Measurements from ENCODE around the gene MYOM3. TPM values are rescaled to one million over a fixed set of nuclear protein-coding genes. Genes with fewer than 3 reads are reported as not detected.

The MYOM3 gene
- total and polyA plus RNA-seq, 2 of the 13 experiments (the other 11 are each of a cell fraction or from before 2014, with no cell fraction given) = 5.8 to 15.3 TPM

- TF ChIP-seq ZNF687 (CRISPR knock-in tag; IDR thresholded peaks at IDR 0.05) = peak; percentile 53; the same call in 1 of the 2 replicates
- no peak for TF ChIP-seq NFRKB (IDR thresholded peaks at IDR 0.05)
- TF ChIP-seq CREB1 (IDR thresholded peaks at IDR 0.05) = no peak
- TF ChIP-seq CREB1 (CRISPR knock-in tag; IDR thresholded peaks at IDR 0.05) = peak; percentile 91
- peak; percentile 78; the same call in 1 of the 2 replicates for TF ChIP-seq HDAC1 (CRISPR knock-in tag; IDR thresholded peaks at IDR 0.05)
- no peak for TF ChIP-seq ZNF816 (CRISPR knock-in tag; IDR thresholded peaks at IDR 0.05; ENCODE audit: borderline replicate concordance)
- peak; percentile 81 for TF ChIP-seq ZC3H4 (CRISPR knock-in tag; IDR thresholded peaks at IDR 0.05; ENCODE audit: borderline replicate concordance)
- peak; percentile 96 for TF ChIP-seq HDAC2 (CRISPR knock-in tag; IDR thresholded peaks at IDR 0.05)
- 0 out of 2 replicates have a peak, but pooled peaks have one; percentile 20 for TF ChIP-seq ZSCAN12 (CRISPR knock-in tag; IDR thresholded peaks at IDR 0.05)
- TF ChIP-seq GATAD1 (CRISPR knock-in tag; IDR thresholded peaks at IDR 0.05) = 0 out of 2 replicates have a peak, but pooled peaks have one; percentile 51
- TF ChIP-seq MAX (IDR thresholded peaks at IDR 0.05) = peak; percentile 82
- TF ChIP-seq ATF1 (CRISPR knock-in tag; IDR thresholded peaks at IDR 0.05) = peak; percentile 60; the same call in 1 of the 2 replicates
- TF ChIP-seq PRPF4 (IDR thresholded peaks at IDR 0.05; ENCODE audit: low read depth, low read length, poor library complexity, severe bottlenecking) = no peak
- no peak for TF ChIP-seq POGK (CRISPR knock-in tag; conservative IDR thresholded peaks at IDR 0.05)
- TF ChIP-seq MIER3 (CRISPR knock-in tag; IDR thresholded peaks at IDR 0.05; ENCODE audit: borderline replicate concordance) = peak; percentile 90
- TF ChIP-seq ZNF350 (CRISPR knock-in tag; IDR thresholded peaks at IDR 0.05; ENCODE audit: borderline replicate concordance, low read depth) = peak; percentile 36
- TF ChIP-seq SIN3A (IDR thresholded peaks at IDR 0.05; ENCODE audit: borderline replicate concordance, low read depth, low read length) = no peak
- TF ChIP-seq HNRNPUL1 (IDR thresholded peaks at IDR 0.05; ENCODE audit: low read depth, low read length) = no peak
- peak; percentile 49; the same call in 1 of the 2 replicates for TF ChIP-seq ZNF430 (CRISPR knock-in tag; IDR thresholded peaks at IDR 0.05)
Measured at GRCh38 chr1:24021403-24022266, 90.3 kb downstream of the MYOM3 start (continued).

Measured in HepG2 (cell line).